OCI-LY3 (cell line): ENCODE measurements around the gene BTBD1.

Experiments
- EZH2phosphoT487 ChIP-seq: fragments of 200-600 bp; shearing (Covaris generic); IDR thresholded peaks from 2 replicates; pipeline ENCODE4 v1.6.1; 2018; ENCODE audit warnings: antibody characterized with exemption, mixed run types, low read depth
- TF ChIP-seq, protein P1 (sequence below): fragments of 200-600, 300-600 bp; sonication (generic); IDR thresholded peaks from 2 replicates; pipeline ENCODE4 v1.5.1; 2014; ENCODE audit warnings: antibody characterized with exemption, low read length, low read depth

DNA sequence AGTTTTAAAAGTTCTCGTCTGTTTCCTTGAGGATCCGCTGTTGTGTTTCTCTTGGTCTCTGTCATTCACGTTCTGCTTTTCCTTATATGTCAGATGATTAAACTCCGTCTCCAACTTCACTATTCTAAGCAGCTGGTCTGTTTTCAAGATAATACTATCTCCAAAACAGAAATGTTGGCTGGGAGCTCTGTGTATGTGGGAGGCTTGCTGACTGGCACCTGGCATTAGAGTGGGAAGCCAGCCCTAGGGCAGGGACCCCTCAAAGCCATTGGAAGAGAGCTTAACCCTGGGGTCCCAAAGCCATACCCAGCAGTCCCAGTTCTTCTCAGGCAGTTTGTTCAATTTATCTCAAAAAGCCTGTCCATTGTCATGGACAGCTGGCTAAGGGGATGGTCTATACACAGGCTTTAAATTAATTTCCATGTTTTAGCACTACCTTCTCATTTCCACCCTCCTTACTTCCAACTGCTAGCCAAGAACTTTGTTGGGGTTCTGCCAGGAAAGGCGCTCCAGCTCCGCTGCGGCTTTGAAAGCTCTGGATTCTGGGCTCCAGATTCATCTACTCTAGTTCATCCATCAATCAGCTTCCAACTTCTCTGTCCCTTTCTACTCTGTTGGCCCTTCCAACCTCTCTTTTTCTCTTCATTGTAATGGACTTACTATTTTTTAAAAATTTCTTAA lies 9.2 kb downstream of the BTBD1 start:
- TF ChIP-seq, protein P1, sequence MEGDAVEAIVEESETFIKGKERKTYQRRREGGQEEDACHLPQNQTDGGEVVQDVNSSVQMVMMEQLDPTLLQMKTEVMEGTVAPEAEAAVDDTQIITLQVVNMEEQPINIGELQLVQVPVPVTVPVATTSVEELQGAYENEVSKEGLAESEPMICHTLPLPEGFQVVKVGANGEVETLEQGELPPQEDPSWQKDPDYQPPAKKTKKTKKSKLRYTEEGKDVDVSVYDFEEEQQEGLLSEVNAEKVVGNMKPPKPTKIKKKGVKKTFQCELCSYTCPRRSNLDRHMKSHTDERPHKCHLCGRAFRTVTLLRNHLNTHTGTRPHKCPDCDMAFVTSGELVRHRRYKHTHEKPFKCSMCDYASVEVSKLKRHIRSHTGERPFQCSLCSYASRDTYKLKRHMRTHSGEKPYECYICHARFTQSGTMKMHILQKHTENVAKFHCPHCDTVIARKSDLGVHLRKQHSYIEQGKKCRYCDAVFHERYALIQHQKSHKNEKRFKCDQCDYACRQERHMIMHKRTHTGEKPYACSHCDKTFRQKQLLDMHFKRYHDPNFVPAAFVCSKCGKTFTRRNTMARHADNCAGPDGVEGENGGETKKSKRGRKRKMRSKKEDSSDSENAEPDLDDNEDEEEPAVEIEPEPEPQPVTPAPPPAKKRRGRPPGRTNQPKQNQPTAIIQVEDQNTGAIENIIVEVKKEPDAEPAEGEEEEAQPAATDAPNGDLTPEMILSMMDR: no peak
- no peak for TF ChIP-seq EZH2phosphoT487
